Hematopoietic multipotent progenitor cell (in vitro differentiated cells): ENCODE measurements around the gene BRMS1L. TPM values are rescaled to one million over a fixed set of nuclear protein-coding genes. Genes with fewer than 3 reads are reported as not detected.
"Not testable (repeated sequence)": the region's sequence is repeated elsewhere in the genome, so short reads cannot be mapped to it uniquely, and the experiment has no call there.

ENCODE experiments used
- DNase-seq, 3 donors: peaks; one replicate each; pipeline ENCODE4 v3.0.0-alpha.2; 2011 to 2015; ENCODE audit warnings: low read depth in 2 of 3, low spot score in 2 of 3
- total RNA-seq: library from RNA; depleted of rRNA; stranded (reverse); fragments of >200 nt; gene quantifications from one replicate; pipeline ENCODE4 v1.2.3, GENCODE V29; 2012

BRMS1L gene
- 0.81 TPM for total RNA-seq

DNA sequence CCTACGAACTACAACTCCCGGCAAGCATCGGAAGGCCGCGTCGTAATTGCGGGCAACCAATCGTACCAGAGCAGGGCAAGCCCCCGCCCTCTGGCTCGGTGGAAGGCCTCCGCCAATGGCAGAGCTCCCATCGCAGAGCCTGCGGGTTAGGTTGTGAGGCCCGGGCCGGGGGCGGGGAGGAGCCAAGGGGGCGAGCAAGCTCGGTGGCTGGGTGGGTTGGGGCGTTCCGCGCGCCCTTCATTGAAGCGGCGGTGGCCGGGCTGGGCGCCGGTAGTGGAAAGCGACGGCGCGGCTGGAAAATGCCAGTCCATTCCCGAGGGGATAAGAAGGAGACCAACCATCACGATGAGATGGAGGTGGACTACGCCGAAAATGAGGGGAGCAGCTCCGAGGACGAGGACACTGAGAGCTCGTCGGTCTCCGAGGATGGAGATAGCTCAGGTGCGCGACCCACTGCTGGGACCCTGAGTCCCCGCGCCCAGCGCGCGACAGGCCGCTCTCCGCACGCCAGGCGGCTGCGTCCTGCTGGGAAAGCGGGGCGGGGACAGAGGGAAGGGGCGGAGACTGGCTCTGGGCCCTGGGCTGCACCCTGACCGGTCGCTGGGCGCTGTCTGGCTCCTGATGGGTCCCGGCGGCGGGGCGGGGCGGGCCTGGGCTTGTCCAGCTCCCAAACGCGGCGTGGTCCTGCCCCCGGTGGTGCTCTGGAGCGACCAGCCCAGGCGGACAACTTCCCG is at the start of gene BRMS1L:
Gene BRMS1L, plus strand, starts transcription at position 121 of the 734 bp plus-strand sequence. Its CDS starts 179 bp downstream, at position 300.
- DNase-seq: peak; percentile 84 to 99 (median 98)

DNA sequence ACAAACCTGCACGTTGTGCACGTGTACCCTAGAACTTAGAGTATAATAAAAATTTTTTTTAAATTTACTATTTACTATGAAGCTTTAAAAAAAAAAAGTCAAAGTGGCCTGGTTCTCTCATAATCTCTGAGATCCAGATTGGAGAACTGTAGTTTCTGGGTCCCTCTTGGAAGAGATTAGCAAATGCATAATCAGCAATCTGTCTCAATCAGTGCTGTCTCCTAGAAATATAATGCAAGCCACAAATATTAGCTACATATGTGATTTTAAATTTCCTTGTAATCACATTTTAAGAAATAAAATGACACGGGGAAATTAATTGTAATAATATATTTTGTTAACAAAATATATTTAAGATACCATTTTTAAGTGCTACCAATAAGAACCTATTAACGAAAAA is 49.3 kb upstream of the BRMS1L start:
- DNase-seq: no peak

DNA sequence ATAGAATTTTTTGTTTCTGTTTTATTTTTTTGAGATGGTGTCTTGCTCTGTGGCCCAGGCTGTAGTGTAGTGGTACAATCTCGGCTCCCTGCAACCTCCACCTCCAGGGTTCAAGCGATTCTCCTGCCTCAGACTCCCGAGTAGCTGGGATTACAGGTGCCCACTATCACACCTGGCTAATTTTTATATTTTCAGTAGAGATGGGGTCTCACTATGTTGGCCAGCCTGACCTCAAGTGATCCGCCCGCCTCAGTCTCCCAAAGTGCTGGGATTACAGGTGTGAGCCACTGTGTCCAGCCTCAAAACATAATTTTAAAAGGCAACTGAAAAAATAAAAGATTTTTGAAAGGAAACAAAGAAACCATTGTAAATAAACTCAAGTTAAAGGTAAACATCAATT is 48.6 kb upstream of the BRMS1L start:
- DNase-seq: not testable (repeated sequence)

GRCh38 chr14:35779368-35779767 is 46.8 kb upstream of the BRMS1L start:
- DNase-seq: no peak

DNA sequence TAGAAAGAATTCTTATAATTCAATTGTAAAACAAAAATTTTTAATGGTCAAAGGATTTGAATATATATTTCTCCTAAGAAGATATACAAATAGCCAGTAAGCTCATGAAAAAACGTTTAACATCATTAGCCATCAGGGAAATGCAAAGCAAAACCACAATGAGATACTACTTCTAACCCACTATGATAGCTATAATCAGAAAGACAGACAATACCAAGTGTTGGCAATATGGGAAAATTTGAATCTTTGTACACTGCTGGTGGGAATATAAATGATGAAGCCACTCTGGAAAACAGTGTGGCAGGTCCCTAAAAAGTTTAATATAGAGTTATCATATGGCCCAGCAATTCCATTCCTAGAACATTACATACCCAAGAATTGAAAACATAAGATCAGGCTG is 42.4 kb upstream of the BRMS1L start:
- DNase-seq: no peak

- no peak for DNase-seq
Observed at GRCh38 chr14:35786856-35787255, 39.3 kb upstream of the BRMS1L start.

DNA sequence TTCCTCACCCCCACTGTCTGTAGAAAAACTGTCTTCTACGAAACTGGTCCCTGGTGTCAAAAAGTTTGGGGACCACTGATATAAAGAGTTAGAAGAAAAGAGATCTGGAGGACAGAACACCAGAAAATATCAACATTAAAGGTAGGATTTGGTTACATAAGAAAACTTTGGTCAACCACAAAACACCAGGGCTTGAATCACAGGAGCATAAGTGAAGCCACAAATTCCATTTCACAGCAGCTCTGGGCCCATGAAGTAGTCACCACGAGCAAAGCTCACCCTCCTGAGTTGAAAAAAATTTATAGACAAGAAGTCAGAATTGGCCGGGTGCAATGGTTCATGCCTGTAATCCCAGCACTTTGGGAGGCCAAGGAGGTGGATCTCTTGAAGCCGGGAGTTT is 36.5 kb upstream of the BRMS1L start:
- no peak for DNase-seq

DNA sequence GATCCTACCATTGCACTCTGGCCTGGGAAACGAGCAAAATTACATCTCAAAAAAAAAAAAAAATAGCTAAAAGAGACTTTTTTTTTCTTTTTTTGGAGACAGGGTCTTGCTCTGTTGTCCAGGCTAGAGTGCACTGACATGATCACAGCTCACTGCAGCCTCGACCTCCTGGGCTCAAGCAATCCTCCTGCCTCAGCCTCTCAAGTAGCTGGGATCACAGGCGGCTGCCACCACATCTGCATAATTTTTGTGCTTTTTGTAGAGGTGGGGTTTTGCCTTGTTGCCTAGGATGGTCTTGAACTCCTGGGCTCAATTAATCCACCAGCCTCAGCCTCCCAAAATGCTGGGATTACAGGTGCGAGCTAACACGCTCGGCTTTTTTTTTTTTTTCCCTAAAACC is 28.3 kb upstream of the BRMS1L start:
- no peak for DNase-seq

- DNase-seq: no peak
Observed at GRCh38 chr14:35806006-35806907, 19.9 kb upstream of the BRMS1L start.

GRCh38 chr14:35807131-35807961 is 18.8 kb upstream of the BRMS1L start:
- DNase-seq: no peak

DNA sequence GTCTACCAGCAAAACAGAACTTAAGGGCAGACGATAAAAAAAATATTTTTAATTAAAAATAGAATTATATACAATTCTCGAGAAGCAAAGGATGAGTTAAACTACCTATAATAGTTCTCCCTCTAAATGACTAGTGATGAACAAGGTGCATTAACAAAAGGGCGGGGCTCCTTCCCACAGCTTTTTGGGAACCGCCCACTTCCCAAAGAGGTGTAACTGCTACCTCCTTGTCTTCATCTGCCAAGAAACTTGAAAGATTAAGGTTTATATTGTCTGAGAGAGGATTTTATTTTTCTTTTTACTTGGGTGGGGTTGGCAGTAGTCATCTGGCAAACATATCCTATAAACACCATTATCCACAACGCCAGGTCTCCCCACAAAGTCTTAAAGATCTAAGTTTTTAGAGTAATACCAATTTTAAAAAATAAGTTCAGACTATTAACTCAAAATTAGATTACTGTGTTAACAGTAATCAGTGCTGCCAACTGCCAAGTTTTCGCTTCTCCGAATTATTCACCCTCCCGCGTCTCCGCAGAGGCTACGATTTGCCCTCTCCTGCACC is 18.0 kb upstream of the BRMS1L start:
- DNase-seq: no peak

DNA sequence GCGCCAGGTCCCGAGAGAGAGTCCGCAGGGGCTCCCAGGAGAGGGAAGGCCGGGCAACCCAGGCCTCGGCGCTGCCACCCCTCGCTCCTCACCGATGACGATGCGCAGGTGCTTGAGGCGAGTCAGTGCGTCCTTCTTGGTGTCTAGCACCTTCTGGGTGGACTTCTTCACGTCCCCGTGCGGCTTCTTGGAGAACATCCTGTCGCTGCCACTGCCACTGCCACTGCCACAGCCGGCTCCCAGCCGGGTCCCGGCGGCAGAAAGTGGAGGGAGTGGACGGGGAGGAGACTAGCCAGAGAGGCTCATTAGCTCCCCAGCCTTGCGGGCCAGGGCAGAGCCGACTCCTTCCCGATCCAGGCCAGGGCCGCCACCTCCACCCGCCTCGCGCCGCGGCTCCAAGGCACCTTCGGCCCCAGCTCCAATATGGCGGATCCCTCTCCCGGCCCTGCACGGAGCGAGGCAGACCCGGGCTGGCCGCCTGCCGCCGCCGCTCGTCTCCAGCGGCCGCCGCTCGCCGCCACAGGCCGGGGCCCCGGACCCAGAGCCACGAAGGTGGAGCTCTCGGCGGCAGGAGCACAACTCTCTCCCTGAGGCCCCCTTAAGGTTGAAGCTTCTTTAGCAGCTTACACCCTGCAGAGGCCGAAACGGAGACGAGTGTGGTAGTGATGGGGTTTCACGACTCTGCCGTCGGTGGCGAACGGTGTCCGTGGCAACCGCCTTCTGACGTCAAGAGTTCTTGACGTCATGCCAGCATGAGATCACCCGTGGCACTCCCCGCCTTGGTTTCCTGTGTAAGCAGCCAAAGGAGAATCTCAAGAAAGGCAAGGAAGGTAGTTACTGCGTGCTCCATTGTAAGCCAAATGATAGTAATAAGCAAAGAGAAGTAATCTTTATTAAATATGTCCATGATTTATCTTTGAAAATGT is 17.2 kb upstream of the BRMS1L start, which contains the start of gene RALGAPA1:
Gene RALGAPA1, minus strand, starts transcription at position 658 of the 926 bp plus-strand sequence. Its CDS starts 460 bp downstream, at position 198.
- DNase-seq: peak; percentile 97 to 100 (median 99)

- DNase-seq: no peak
Observed at GRCh38 chr14:35809597-35809996, 16.5 kb upstream of the BRMS1L start.

DNA sequence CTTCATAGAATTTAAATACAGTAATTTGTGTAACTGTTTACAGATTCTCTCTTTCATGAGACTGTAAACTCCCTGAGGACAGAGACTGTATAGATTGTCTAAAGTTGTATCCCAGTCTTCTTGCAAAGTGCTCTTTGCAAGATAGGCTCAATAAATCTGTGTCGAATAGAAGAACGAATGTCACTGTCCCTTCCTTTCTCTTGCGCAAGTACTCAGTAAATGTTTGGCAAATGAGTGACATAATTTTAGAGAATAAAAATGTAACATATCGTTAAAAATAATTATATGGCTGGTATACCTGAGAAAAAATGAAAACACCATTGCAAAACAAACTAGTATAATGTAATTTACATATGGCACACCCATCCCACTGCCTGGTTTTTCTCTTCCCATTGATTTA is 15.2 kb upstream of the BRMS1L start:
- no peak for DNase-seq

- peak; percentile 58 to 89 (median 68) for DNase-seq
Observed at GRCh38 chr14:35814371-35815005, 11.7 kb upstream of the BRMS1L start.

DNA sequence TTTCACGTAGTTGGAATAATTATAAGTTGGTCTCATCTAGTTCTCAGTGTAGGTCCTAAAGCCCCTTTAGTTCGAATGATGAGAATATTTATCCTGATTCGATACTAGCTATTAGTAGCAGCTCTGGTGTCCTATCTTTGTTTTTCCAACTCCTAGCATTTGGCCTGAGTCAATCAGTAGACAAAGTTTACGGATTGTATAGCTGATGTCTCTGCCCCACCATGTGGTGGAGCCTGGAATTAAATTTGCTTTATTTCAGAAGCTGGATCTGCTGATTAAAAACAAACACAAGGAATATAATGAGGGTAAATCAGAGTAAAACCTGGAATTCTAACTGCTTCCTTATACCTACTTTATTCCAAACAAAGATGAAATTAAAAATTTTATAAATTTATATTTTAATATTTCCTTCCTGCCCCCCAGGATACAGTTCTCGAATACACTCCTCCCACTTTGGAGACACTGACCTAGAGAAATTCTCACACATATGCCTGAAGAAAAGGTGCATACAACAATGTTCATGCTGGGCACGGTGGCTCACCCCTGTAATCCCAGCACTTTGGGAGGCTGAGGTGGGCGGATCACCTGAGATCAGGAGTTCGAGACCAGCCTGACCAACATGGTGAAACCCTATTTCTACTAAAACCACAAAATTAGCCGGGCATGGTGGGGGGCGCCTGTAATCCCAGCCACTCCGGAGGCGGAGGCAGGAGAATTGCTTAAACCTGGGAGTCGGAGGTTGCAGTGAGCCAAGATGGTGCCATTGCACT is 7.6 kb upstream of the BRMS1L start:
- DNase-seq: peak in 2 of 3 donors; percentile 34 to 55

- DNase-seq: no peak
Observed at GRCh38 chr14:35819591-35820540, 6.3 kb upstream of the BRMS1L start.
